GM12875 (cell line): ENCODE results near the gene TDG.

ENCODE experiments used
- H3K4me3 ChIP-seq: one replicate; pipeline ENCODE4 v1.5.1; 2011; ENCODE audit warnings: low read depth, low read length, control low read depth
- CTCF ChIP-seq: IDR thresholded peaks from 2 replicates; pipeline ENCODE4 v1.5.1; 2011; ENCODE audit warnings: low read depth, mild to moderate bottlenecking, control low read depth, inconsistent platforms, low read length, moderate library complexity, borderline replicate concordance; ENCODE audit not compliant: insufficient read depth

The TDG gene

GRCh38 chr12:104000807-104001434 is 35.2 kb downstream of the TDG start:
- H3K4me3 ChIP-seq: no peak overlapping the region
- no peak for TF ChIP-seq CTCF

- TF ChIP-seq CTCF: no peak
- H3K4me3 ChIP-seq: no peak overlapping the region
Observed at GRCh38 chr12:104002686-104003085, 37.0 kb downstream of the TDG start.

GRCh38 chr12:104003596-104003995 is 37.9 kb downstream of the TDG start:
- H3K4me3 ChIP-seq: no peak overlapping the region
- no peak for TF ChIP-seq CTCF

- no peak overlapping the region for H3K4me3 ChIP-seq
- TF ChIP-seq CTCF: no peak
Observed at GRCh38 chr12:104006929-104007328, 41.3 kb downstream of the TDG start.

GRCh38 chr12:104010121-104010520 is 44.4 kb downstream of the TDG start:
- no peak for TF ChIP-seq CTCF
- no peak overlapping the region for H3K4me3 ChIP-seq

- no peak overlapping the region for H3K4me3 ChIP-seq
- no peak for TF ChIP-seq CTCF
Observed at GRCh38 chr12:104010606-104011169, 45.0 kb downstream of the TDG start.

- no peak for TF ChIP-seq CTCF
- no peak overlapping the region for H3K4me3 ChIP-seq
Observed at GRCh38 chr12:104011253-104011652, 45.6 kb downstream of the TDG start.
